GM18951 (cell line): ENCODE data around the gene FOXF1.

Experiments
- POLR2A ChIP-seq: IDR thresholded peaks from 4 replicates; pipeline ENCODE4 v1.6.1; 2011; ENCODE audit warnings: mild to moderate bottlenecking; ENCODE audit not compliant: insufficient read length, insufficient read depth; ENCODE audit errors: extremely low read depth
- in situ Hi-C: fragments of 300-500 bp; cut with MboI; formaldehyde crosslinking; loops from one replicate; pipeline ENCODE4 v1.12.0; 2022; ENCODE audit warnings: low sequenced_read_pairs, mixed read lengths, inconsistent platforms; ENCODE audit not compliant: unreplicated experiment

Gene FOXF1

GRCh38 chr16:86479419-86479818, 30.9 kb upstream of the FOXF1 start:
- in situ Hi-C loops, result no loop called here
- no peak for TF ChIP-seq POLR2A

DNA sequence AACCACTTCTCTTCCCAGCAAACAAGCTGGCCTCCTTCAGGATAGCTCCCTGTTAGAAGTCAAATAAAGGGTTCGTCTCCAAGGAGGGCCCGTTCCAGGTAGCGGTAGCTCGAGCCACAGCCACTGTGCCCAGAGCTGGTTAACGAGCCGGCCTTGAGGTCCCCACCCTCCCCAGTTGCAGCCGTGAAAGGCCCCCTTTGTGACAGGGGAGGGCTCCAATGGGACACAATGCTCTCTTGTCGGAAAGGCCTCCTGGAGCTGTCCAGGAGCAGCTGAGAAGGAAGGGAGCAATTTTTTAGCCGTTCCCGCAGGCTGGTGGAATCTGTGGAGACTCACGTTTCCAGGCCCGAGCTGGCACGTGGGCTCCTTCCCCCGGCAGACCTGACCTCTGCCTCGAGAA, 29.9 kb upstream of the FOXF1 start:
- in situ Hi-C loops, result no loop called here
- TF ChIP-seq POLR2A, result no peak

DNA sequence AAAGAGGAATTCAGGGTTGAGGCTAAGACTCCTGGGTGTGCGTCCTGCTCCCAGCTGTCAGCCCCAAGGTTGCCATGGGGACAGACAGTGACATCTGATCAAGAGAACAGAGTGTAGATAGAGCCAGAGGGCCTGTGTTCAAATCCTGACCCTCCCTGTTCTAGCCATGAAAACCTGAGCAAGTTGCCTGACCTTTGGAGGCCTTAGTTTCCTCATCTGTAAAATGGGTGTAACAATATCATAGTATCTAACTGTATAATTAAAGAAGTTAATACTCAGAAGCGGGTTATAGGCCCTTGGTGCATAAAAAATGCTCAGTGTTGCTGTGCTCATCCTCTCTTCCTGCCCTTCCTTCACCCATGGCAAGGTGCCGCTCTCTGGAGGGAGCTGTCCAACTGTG, 28.7 kb upstream of the FOXF1 start:
- in situ Hi-C loops, result no loop called here

DNA sequence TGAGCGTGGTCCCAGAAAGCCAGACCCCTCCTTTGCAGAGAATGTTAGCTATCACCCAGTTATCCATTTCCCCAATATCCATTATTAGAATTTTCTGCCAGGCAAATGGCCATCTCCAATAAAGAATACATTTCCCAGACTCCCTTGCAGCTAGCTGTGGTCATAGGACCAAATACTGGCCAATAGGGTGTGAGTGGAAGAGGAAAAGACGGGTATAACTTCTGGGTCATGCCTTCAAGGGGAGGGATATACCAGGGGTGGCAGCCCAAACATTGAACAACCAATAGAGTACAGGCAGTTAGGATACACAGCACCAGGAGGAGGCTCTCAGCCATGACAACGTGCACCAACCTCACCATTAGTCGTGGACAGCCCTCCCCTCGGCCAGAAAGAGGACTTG, 26.1 kb upstream of the FOXF1 start:
- no peak for TF ChIP-seq POLR2A
- in situ Hi-C loops, result no loop called here

More for the DNA sequence above, 28.7 kb upstream of the FOXF1 start:
- TF ChIP-seq POLR2A, result no peak

DNA sequence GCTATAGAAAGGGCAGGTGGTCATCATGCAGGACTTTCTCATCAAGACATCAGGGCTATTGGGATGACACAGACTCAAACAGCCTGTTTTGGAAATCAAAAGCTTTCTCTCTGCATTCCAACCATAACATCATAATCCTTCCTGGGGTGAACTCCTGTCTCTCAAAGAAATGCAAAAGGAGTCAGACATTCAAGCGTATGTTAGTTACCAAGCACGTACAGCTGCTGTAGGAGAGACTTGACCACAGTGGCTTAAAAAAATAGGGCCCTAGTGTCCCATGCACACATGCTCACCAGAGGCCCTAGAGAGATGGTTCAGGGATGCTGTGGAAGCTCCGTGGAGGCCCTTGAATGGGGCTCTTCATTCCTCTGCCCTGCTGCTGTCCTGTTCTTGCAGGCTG, 24.6 kb upstream of the FOXF1 start:
- TF ChIP-seq POLR2A, result no peak
- in situ Hi-C loops, result no loop called here

DNA sequence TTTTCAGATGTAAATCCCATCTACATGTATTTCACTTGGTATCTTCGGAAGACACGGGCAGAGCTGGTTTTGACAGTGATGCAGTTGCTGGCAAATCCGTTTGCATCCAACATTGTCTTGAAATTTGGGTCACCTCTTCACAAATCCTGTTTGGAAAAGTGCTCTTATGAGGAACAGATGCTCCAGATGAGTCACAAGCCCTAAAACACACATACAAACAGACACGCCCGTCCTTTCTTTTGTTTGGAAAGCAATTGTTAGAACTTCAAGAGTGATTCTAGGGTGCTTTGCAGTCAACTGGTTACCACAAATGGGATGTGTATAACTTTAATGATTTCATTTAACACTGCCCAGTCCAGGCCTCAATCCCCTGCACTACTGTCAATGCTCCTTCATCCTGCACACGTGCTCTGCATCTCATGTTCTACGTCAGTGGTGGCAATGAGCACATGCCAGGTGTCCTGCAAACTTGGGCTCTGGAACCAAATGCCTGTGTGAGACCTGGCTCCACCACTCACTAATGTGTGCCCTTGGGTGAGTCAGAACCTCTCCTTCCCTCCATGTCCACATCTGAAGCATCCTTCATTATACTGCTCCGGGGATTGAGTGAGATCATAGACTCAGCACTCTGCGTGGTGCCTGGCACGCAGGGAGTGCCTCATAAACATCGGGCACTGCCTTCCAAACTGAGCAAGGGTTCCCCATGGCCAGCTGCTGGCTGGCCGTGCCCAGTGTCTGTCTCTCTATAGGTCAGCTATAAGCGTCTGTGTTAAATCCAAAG, 19.3 kb upstream of the FOXF1 start:
- no peak for TF ChIP-seq POLR2A
- in situ Hi-C loops, result no loop called here

DNA sequence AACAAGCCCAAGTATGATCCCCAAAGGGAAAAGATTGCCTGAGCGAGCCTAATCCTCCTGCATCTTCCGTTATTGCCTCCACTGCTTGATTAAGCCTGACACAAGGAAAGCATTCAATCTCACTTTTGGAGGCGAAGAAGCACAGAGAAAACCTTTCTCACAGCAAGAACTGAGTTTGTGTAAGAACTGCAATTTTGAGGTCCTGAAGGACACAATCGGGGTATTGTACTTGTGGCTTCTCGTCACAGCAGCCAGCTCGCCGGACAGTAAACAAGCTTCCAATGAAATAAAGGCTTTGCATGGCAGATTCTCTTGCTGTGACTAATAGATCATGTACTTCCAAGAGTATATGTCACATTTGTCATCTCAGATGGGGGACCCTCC, 18.7 kb upstream of the FOXF1 start:
- TF ChIP-seq POLR2A, result no peak
- in situ Hi-C loops, result no loop called here

- TF ChIP-seq POLR2A, result no peak
- in situ Hi-C loops, result no loop called here
These were observed 17.9 kb upstream of the FOXF1 start for GRCh38 chr16:86492267-86492960.

DNA sequence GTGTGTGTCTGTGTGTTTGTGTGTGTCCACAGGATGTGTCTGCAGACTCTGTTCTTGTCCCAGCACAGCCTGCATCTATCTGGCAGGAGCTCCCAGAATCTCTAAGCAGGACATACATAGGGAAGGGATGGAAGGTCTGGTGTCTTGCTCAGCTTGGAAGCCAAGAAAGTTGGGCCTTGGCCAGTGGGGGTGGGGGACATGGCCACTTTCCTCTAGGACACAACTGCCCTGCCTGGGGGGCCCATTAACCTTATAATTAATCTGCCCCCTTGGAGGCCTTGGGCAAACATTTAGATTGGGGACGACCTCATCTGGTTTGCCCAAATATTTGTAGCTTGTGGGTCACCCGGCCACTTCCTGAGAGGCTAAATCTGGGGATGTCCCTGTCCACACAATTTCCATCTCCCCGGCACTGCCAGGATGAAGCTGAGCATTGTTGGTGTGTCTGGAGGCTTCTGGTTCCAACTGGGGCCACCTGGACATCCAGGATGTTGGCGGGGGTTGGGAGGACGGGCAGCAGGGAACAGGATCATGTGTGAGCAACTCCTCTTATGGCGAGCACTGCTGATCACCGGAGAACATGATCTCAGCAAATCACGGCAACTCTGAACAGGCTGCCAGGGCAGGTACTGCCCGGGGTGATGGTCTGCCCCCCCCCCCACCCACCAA, 17.2 kb upstream of the FOXF1 start:
- in situ Hi-C loops, result no loop called here
- TF ChIP-seq POLR2A, result no peak

DNA sequence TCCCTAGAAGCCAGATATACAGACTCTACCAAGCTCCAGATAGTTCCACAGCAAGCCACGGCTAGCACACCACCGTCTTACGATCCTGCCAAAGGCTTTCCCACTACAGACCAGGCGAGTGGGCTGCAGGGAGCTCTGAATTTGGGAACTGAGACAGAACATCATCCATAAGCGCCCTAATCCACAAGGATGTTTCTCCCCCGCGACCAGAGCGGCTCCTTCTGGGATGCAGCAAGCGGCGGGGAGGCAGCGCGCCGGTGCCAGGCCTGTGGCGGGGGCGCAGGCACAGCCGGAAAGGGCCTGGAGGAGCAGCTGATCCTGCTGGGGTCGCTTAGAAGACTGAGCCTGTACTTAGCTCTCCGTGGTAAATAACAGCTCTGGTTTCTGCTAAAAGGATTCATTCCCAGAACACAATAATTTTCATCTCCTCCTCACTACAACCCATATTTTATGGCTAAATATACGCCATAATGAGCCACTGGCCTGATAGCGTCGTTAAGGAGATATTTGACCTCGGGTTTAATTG, 16.2 kb upstream of the FOXF1 start:
- TF ChIP-seq POLR2A, result no peak
- in situ Hi-C loops, result no loop called here

DNA sequence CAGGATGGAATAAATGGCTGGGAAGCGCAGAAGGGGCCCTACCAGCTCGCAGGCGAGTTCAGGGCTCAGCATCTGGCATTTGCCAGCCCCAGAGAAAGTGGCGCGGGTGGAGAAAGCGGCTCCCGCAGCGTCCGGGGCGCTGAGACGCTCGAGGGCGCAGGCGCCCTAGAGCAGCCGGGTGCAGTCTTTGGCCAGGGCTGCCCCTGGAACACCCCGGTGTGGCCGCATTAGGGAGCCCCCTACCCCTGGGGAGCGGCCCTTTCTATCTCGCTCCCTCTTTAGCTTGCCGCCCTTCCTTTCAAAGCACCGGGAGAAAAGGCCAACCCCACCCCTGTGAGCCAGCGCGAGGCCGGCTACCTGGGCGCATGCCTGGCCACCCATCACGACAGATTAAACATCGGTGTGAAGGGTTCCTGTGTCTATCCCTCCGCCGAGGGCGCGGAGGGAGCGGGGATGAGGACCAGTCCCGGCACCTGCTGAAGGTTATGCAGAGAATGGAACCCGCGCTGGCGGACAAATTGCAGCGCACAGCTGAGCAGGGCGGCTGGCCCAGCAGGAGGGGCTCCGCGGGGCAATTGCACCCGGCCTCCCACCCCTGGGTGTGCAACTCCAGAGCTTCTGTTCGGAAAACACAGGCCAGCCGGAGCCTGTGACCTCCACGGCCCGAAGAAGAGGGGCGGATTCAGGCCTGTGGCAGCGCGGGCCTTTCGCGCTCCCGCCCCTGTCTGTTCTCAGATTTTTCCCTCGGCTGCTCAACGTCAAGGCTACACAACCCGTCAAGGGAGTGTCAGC, 15.6 kb upstream of the FOXF1 start:
- no peak for TF ChIP-seq POLR2A

DNA sequence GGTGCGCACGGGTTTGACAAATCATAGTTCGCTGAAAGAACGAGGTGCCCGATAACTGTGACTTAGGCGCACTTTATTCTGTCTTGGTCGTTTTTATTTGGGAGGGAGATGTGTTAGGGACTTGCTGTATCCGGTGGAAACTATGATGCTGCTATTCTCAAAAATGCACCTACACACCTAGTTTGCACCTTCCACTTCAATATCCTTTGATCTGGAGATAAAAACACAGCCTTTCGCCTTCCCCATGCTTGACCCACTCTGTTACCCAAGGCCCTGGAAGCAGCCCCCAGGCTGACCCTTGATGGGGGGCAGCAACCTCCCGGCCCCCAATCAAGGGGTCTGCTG, 15.0 kb upstream of the FOXF1 start:
- no peak for TF ChIP-seq POLR2A
- in situ Hi-C loops, result no loop called here

More for the DNA sequence above, 15.6 kb upstream of the FOXF1 start:
- in situ Hi-C loops, result no loop called here

GRCh38 chr16:86495756-86496261, 14.5 kb upstream of the FOXF1 start:
- in situ Hi-C loops, result no loop called here
- no peak for TF ChIP-seq POLR2A
